Coronary artery (tissue), 2 donors: ENCODE results near the gene YKT6.

ENCODE experiments used
- DNase-seq: peaks from one replicate; pipeline ENCODE4 v3.0.0-alpha.2; 2017; ENCODE audit warnings: low spot score
- H3K27ac ChIP-seq, 2 donors: fragments of 200-600 bp; sonication (generic); one replicate each; pipeline ENCODE4 v1.5.1; 2016 to 2019
- H3K4me3 ChIP-seq: fragments of 200-600 bp; sonication (generic); 2 replicates; pipeline ENCODE4 v1.5.1; 2016; ENCODE audit warnings: mild to moderate bottlenecking, moderate library complexity
- TF ChIP-seq, protein P1 (sequence below): fragments of 200-600 bp; sonication (generic); IDR thresholded peaks from one replicate; pipeline ENCODE4 v1.5.1; 2019; ENCODE audit warnings: antibody characterized with exemption

Gene YKT6

GRCh38 chr7:44229546-44230105, 28.8 kb downstream of the YKT6 start:
- no peak for DNase-seq
- TF ChIP-seq, protein P1, sequence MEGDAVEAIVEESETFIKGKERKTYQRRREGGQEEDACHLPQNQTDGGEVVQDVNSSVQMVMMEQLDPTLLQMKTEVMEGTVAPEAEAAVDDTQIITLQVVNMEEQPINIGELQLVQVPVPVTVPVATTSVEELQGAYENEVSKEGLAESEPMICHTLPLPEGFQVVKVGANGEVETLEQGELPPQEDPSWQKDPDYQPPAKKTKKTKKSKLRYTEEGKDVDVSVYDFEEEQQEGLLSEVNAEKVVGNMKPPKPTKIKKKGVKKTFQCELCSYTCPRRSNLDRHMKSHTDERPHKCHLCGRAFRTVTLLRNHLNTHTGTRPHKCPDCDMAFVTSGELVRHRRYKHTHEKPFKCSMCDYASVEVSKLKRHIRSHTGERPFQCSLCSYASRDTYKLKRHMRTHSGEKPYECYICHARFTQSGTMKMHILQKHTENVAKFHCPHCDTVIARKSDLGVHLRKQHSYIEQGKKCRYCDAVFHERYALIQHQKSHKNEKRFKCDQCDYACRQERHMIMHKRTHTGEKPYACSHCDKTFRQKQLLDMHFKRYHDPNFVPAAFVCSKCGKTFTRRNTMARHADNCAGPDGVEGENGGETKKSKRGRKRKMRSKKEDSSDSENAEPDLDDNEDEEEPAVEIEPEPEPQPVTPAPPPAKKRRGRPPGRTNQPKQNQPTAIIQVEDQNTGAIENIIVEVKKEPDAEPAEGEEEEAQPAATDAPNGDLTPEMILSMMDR: no peak
- Histone ChIP-seq H3K4me3 (no peak overlapping the region), H3K27ac (no peak overlapping the region)

- Histone ChIP-seq H3K4me3 (no peak overlapping the region), H3K27ac (no peak overlapping the region)
- TF ChIP-seq, protein P1: no peak
- DNase-seq: no peak
Observed at GRCh38 chr7:44230286-44230685, 29.5 kb downstream of the YKT6 start.

DNA sequence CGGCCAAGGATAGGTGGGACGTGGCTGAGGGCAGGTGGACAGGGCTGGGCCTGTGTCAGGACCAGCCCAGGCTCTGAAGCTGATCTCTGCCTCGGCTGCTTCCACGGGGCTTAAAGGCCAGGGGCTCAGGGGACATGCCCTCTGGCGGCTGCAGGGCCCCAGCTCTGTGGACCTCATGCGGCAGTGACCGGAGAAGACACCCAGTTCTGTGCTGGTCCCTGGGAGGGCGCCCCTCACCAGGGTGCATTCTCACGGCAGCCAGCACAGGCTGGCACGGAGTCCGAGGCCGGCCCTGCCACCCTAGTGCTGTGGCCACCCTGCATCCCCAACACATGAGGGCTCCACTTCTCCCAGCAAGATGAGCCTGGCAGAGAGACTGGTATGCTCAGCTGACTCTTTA, 30.3 kb downstream of the YKT6 start:
- TF ChIP-seq, protein P1: no peak
- no peak for DNase-seq
- Histone ChIP-seq H3K4me3 (no peak overlapping the region), H3K27ac (no peak overlapping the region)

DNA sequence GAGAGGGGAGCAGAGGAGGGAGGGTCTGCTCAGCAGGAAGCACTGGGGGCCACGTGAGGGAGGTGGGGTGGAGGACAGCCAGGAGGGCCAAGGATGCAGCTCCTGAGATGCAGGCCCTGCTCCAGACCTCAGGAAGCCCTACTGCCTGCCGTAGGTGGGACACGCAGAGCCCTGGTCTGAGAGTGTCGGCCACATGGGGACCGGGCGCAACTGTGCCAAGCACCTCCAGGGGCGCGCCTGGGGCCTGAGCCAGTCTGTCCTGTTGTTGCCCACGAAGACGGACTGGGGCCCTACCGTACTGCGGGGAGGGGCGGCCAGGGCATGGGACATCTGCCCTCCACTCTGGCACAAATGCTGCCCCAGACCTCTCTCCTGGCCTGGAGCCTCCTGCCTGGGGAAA, 31.6 kb downstream of the YKT6 start:
- no peak overlapping the region for H3K27ac ChIP-seq
- TF ChIP-seq, protein P1: no peak
- H3K4me3 ChIP-seq: no peak overlapping the region
- no peak for DNase-seq

GRCh38 chr7:44232901-44233715, 32.3 kb downstream of the YKT6 start:
- Histone ChIP-seq H3K27ac (no peak overlapping the region), H3K4me3 (no peak overlapping the region)
- DNase-seq: no peak
- TF ChIP-seq, protein P1: no peak

DNA sequence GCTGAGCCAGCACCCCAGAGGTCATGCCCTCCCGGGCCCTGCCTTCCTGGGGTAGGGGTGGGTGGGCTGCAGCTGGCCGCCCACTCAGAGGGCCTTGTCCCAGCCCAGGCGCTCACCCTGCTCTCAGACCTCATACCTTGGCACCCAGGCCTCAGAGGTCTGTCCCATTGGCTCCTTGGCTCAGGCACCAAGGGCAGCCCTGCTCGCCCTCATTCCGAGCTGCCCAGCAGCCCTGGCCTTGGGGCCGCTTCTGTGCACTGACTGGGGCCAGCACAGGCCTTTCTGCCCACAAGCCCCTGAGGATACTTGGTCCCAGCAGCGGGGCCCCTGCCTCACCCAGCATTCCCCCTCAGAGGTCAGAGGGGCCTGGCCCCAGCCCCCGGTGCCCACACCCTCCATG, 34.3 kb downstream of the YKT6 start:
- DNase-seq: no peak
- TF ChIP-seq, protein P1: no peak
- Histone ChIP-seq H3K27ac (no peak overlapping the region), H3K4me3 (no peak overlapping the region)
